Measurements from ENCODE around the gene CACNA2D1.

Gene CACNA2D1

GRCh38 chr7:82091126-82091684 lies 352.4 kb downstream of the CACNA2D1 start:
- Histone ChIP-seq H3K4me1 (ENCODE audit: control insufficient read depth in 1 of 2, insufficient read depth in 2 of 2, low read length in 2 of 2) (no peaks in the 10 kb centered on the region), H3K9me3 (ENCODE audit: control insufficient read depth in 1 of 2, low read length in 2 of 2) (no peaks in the 10 kb centered on the region), H3K4me3 (ENCODE audit: low read depth in 1 of 2, low read length in 2 of 2) (no peak overlapping the region), H3K27ac (ENCODE audit: low read length) (no peak overlapping the region), H3K36me3 (ENCODE audit: control insufficient read depth in 1 of 2, insufficient read depth in 2 of 2, low read length in 2 of 2) (no peaks in the 10 kb centered on the region), H3K27me3 (ENCODE audit: low read depth, low read length) (no peaks in the 10 kb centered on the region)

- H3K9me3 ChIP-seq (ENCODE audit: control insufficient read depth in 1 of 2, low read length in 2 of 2): no peaks in the 10 kb centered on the region
- H3K27me3 ChIP-seq (ENCODE audit: low read depth, low read length): no peaks in the 10 kb centered on the region
- H3K27ac ChIP-seq (ENCODE audit: low read length): no peak overlapping the region
- no peaks in the 10 kb centered on the region for H3K36me3 ChIP-seq (ENCODE audit: control insufficient read depth in 1 of 2, insufficient read depth in 2 of 2, low read length in 2 of 2)
- H3K4me3 ChIP-seq (ENCODE audit: low read depth in 1 of 2, low read length in 2 of 2): no peak overlapping the region
- no peaks in the 10 kb centered on the region for H3K4me1 ChIP-seq (ENCODE audit: control insufficient read depth in 1 of 2, insufficient read depth in 2 of 2, low read length in 2 of 2)
Observed at GRCh38 chr7:82087099-82087498, 356.5 kb downstream of the CACNA2D1 start.

DNA sequence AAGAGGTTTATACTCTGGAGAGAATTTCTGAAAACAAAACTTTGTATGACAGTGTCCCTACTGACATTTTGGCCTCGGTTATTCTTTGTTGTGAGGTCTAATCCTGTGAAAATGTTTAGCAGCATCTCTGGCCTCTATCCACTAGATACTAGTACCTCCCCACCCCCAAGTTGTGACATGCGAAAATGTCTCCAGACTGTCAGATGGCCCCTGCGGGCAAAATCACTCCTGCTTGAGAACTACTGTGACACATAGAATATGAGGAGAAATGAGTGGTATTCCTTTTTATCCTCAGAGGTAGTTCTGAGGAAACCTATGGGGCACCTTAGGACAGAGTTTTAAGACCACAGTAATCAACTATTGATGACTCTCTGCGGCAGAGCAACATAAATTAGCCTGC lies 358.5 kb downstream of the CACNA2D1 start:
- no peaks in the 10 kb centered on the region for H3K9me3 ChIP-seq (ENCODE audit: control insufficient read depth in 1 of 2, low read length in 2 of 2)

DNA sequence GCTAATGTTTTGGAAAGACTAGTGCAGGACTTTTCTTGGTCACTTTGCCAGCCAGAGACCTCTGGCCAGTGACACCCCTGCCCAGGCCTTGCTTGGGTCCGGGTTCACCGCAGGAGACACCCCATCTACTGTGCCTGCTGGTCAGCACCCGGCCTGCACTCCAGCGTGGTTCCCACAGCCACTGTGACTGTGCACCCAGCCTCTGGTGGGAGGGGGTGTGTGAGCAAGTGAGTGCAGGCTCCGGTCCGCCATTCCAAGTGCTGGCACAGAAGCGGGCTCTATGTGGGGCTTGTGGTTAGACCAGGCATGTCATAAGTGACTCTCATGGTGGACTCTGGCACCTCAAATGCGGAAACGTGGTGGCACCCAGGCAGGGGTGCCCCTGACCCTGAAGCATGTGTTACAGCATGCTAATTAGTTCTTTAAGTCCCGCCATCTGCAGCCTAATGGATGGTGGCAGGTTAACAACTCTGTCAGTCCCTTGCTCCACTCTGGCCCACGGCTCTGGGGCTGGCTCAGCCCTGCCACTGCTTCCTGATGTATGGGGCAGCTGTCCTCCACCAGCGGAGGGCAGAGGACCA lies 361.8 kb downstream of the CACNA2D1 start:
- no peaks in the 10 kb centered on the region for H3K36me3 ChIP-seq (ENCODE audit: control insufficient read depth in 1 of 2, insufficient read depth in 2 of 2, low read length in 2 of 2)
- H3K27ac ChIP-seq (ENCODE audit: low read length): no peak overlapping the region
- H3K4me3 ChIP-seq (ENCODE audit: low read depth in 1 of 2, low read length in 2 of 2): no peak overlapping the region
- no peaks in the 10 kb centered on the region for H3K4me1 ChIP-seq (ENCODE audit: control insufficient read depth in 1 of 2, insufficient read depth in 2 of 2, low read length in 2 of 2)
- no peaks in the 10 kb centered on the region for H3K27me3 ChIP-seq (ENCODE audit: low read depth, low read length)
- H3K9me3 ChIP-seq (ENCODE audit: control insufficient read depth in 1 of 2, low read length in 2 of 2): no peaks in the 10 kb centered on the region

More for the DNA sequence above, 358.5 kb downstream of the CACNA2D1 start:
- Histone ChIP-seq H3K27ac (ENCODE audit: low read length) (no peak overlapping the region), H3K36me3 (ENCODE audit: control insufficient read depth in 1 of 2, insufficient read depth in 2 of 2, low read length in 2 of 2) (no peaks in the 10 kb centered on the region), H3K27me3 (ENCODE audit: low read depth, low read length) (no peaks in the 10 kb centered on the region), H3K4me3 (ENCODE audit: low read depth in 1 of 2, low read length in 2 of 2) (no peak overlapping the region), H3K4me1 (ENCODE audit: control insufficient read depth in 1 of 2, insufficient read depth in 2 of 2, low read length in 2 of 2) (no peaks in the 10 kb centered on the region)

GRCh38 chr7:82080254-82080927 lies 363.2 kb downstream of the CACNA2D1 start:
- H3K27me3 ChIP-seq (ENCODE audit: low read depth, low read length): no peaks in the 10 kb centered on the region
- no peaks in the 10 kb centered on the region for H3K36me3 ChIP-seq (ENCODE audit: control insufficient read depth in 1 of 2, insufficient read depth in 2 of 2, low read length in 2 of 2)
- H3K4me3 ChIP-seq (ENCODE audit: low read depth in 1 of 2, low read length in 2 of 2): no peak overlapping the region
- no peak overlapping the region for H3K27ac ChIP-seq (ENCODE audit: low read length)
- H3K9me3 ChIP-seq (ENCODE audit: control insufficient read depth in 1 of 2, low read length in 2 of 2): no peaks in the 10 kb centered on the region
- H3K4me1 ChIP-seq (ENCODE audit: control insufficient read depth in 1 of 2, insufficient read depth in 2 of 2, low read length in 2 of 2): no peaks in the 10 kb centered on the region

GRCh38 chr7:82079527-82079926 lies 364.1 kb downstream of the CACNA2D1 start:
- H3K36me3 ChIP-seq (ENCODE audit: control insufficient read depth in 1 of 2, insufficient read depth in 2 of 2, low read length in 2 of 2): no peaks in the 10 kb centered on the region
- no peaks in the 10 kb centered on the region for H3K4me1 ChIP-seq (ENCODE audit: control insufficient read depth in 1 of 2, insufficient read depth in 2 of 2, low read length in 2 of 2)
- no peaks in the 10 kb centered on the region for H3K9me3 ChIP-seq (ENCODE audit: control insufficient read depth in 1 of 2, low read length in 2 of 2)
- no peaks in the 10 kb centered on the region for H3K27me3 ChIP-seq (ENCODE audit: low read depth, low read length)
- H3K27ac ChIP-seq (ENCODE audit: low read length): no peak overlapping the region
- H3K4me3 ChIP-seq (ENCODE audit: low read depth in 1 of 2, low read length in 2 of 2): no peak overlapping the region

DNA sequence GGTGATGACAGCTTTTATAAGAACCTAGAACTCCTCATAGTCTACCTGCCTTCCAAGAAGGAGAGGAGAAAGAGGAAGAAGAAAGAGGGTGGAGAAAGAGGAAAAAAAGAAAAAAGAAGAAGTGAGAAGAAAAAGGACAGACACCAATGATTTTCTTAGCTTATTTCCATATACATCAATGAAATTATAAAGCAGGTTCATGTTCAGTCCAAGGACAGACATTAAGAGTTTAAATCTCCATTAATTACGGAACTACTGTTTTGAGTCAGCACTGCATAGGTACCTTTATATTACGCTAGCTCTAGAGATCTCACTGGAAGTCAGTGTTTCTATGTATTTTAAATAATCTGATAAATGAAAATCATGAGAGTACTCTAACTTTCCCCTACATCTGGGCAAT lies 364.8 kb downstream of the CACNA2D1 start:
- no peaks in the 10 kb centered on the region for H3K9me3 ChIP-seq (ENCODE audit: control insufficient read depth in 1 of 2, low read length in 2 of 2)
- H3K27me3 ChIP-seq (ENCODE audit: low read depth, low read length): no peaks in the 10 kb centered on the region
- no peak overlapping the region for H3K27ac ChIP-seq (ENCODE audit: low read length)
- no peak overlapping the region for H3K4me3 ChIP-seq (ENCODE audit: low read depth in 1 of 2, low read length in 2 of 2)
- no peaks in the 10 kb centered on the region for H3K36me3 ChIP-seq (ENCODE audit: control insufficient read depth in 1 of 2, insufficient read depth in 2 of 2, low read length in 2 of 2)
- H3K4me1 ChIP-seq (ENCODE audit: control insufficient read depth in 1 of 2, insufficient read depth in 2 of 2, low read length in 2 of 2): no peaks in the 10 kb centered on the region

DNA sequence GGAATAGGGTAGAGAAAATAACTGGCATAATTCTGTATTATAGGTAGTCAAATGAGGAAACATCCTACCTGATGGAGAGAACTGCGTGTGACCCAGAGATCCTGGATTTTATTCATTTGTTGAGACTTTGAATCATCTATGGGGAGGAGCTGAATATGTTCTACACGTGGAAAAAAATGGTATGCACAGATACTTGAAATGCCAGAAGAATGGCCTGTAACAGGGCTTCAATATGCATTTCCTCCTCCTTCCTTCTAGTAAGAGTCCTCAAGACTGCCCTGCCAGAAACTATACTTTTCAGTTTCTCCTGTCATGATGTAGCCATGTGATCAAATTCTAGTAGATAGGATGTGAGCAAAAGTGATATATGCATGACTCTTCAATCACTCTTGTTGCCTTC lies 372.1 kb downstream of the CACNA2D1 start:
- no peaks in the 10 kb centered on the region for H3K4me1 ChIP-seq (ENCODE audit: control insufficient read depth in 1 of 2, insufficient read depth in 2 of 2, low read length in 2 of 2)
- H3K27ac ChIP-seq (ENCODE audit: low read length): no peak overlapping the region
- H3K9me3 ChIP-seq (ENCODE audit: control insufficient read depth in 1 of 2, low read length in 2 of 2): no peaks in the 10 kb centered on the region
- no peak overlapping the region for H3K4me3 ChIP-seq (ENCODE audit: low read depth in 1 of 2, low read length in 2 of 2)
- no peaks in the 10 kb centered on the region for H3K27me3 ChIP-seq (ENCODE audit: low read depth, low read length)
- no peaks in the 10 kb centered on the region for H3K36me3 ChIP-seq (ENCODE audit: control insufficient read depth in 1 of 2, insufficient read depth in 2 of 2, low read length in 2 of 2)

DNA sequence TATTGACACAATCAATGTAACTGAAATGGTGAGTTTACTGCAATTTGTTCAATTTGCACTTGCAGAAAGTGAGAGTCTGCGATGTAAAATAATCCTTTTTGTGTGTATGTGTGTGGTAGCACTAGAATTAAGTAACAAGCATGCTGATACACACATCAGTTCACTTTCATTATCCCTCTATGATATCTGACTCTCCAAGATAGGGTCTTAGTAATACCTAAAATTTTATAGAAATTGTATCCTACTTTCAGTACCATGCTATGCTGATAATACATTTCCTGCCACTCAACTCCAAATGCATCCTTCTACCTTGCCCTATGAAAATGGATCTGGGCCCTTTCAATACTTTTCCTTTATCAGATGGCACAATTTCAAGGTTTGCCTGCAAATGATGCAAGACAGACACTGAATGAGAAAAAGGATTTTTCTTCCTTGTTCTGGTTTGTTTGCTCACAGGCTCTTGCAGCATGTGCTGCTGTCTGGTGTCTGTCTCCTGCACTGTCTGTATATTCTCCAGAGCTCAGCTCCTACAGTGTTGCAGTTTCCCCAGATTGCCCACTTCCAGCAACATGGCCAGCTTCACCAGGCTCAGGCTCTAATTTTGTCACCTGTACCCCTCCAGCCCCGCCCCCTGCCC lies 375.8 kb downstream of the CACNA2D1 start:
- no peaks in the 10 kb centered on the region for H3K36me3 ChIP-seq (ENCODE audit: control insufficient read depth in 1 of 2, insufficient read depth in 2 of 2, low read length in 2 of 2)
- H3K4me3 ChIP-seq (ENCODE audit: low read depth in 1 of 2, low read length in 2 of 2): no peak overlapping the region
- no peak overlapping the region for H3K27ac ChIP-seq (ENCODE audit: low read length)
- no peaks in the 10 kb centered on the region for H3K27me3 ChIP-seq (ENCODE audit: low read depth, low read length)
- H3K4me1 ChIP-seq (ENCODE audit: control insufficient read depth in 1 of 2, insufficient read depth in 2 of 2, low read length in 2 of 2): no peaks in the 10 kb centered on the region
- no peaks in the 10 kb centered on the region for H3K9me3 ChIP-seq (ENCODE audit: control insufficient read depth in 1 of 2, low read length in 2 of 2)

DNA sequence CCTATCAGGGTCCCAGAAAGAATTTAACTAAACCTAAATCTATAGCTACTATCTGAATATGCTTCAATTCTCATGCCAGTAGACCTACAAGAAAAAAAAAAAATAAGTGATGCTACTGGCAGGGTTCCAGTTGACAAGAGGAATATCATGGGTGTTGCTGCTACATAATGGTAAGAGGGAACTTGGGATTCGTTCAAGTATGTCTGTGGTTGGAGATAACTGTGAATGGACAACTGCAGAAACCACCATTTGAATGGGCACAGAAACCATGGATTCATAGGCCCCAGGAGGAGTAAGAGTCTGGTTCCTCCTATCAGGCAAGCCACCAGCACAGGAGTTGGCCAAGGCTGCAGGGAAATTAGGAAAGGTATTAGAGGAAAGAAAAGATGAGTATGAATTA lies 386.1 kb downstream of the CACNA2D1 start:
- Histone ChIP-seq H3K27me3 (ENCODE audit: low read depth, low read length) (no peaks in the 10 kb centered on the region), H3K4me3 (ENCODE audit: low read depth in 1 of 2, low read length in 2 of 2) (no peak overlapping the region)

DNA sequence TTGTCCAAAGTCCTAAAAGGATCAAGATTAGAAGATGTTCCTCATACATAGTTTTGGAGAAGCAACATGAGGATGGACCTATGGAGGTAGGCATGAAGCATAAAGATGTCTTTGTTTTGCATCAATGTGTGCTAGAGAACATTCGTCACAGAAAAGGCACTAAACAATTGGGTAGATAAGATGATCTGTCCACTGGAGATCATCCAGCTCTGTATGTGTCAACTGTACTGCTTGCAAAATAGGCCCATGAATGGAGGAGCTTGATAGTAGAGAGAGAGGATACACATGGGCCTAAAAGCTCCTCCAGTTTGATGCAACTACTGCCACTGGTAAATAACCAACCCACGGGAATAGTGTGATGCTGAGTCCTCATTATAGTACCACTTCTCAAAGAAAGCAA lies 387.3 kb downstream of the CACNA2D1 start:
- peaks cover 0 to 6% of the 10 kb centered on the region in 2 donors for H3K4me1 ChIP-seq (ENCODE audit: control insufficient read depth in 1 of 2, insufficient read depth in 2 of 2, low read length in 2 of 2)
- H3K36me3 ChIP-seq (ENCODE audit: control insufficient read depth in 1 of 2, insufficient read depth in 2 of 2, low read length in 2 of 2): no peaks in the 10 kb centered on the region
- no peaks in the 10 kb centered on the region for H3K9me3 ChIP-seq (ENCODE audit: control insufficient read depth in 1 of 2, low read length in 2 of 2)
- H3K27me3 ChIP-seq (ENCODE audit: low read depth, low read length): no peaks in the 10 kb centered on the region
- H3K4me3 ChIP-seq (ENCODE audit: low read depth in 1 of 2, low read length in 2 of 2): no peak overlapping the region
- H3K27ac ChIP-seq (ENCODE audit: low read length): no peak overlapping the region

More for the DNA sequence above, 386.1 kb downstream of the CACNA2D1 start:
- Histone ChIP-seq H3K4me1 (ENCODE audit: control insufficient read depth in 1 of 2, insufficient read depth in 2 of 2, low read length in 2 of 2) (no peaks in the 10 kb centered on the region), H3K27ac (ENCODE audit: low read length) (no peak overlapping the region), H3K9me3 (ENCODE audit: control insufficient read depth in 1 of 2, low read length in 2 of 2) (no peaks in the 10 kb centered on the region), H3K36me3 (ENCODE audit: control insufficient read depth in 1 of 2, insufficient read depth in 2 of 2, low read length in 2 of 2) (no peaks in the 10 kb centered on the region)
